Measurements from ENCODE around the gene COL6A2. TPM values are rescaled to one million over a fixed set of nuclear protein-coding genes. Genes with fewer than 3 reads are reported as not detected.

COL6A2 gene
- total RNA-seq, 1 experiment from 2014 or later, result 129 TPM

- H2BK20ac ChIP-seq (ENCODE audit: low read depth, low read length, poor library complexity, severe bottlenecking), result no peak overlapping the region
- H4K91ac ChIP-seq (ENCODE audit: insufficient read length, low read depth, low read length), result no peak overlapping the region
- no peak overlapping the region for H2AFZ ChIP-seq (ENCODE audit: low read length)
- H4K20me1 ChIP-seq (ENCODE audit: control insufficient read depth, insufficient read depth, insufficient read length), result no peaks in the 10 kb centered on the region
- Mint-ChIP-seq H3K27ac (no peak overlapping the region), H3K4me3 (no peak overlapping the region), H3K36me3 (ENCODE audit: insufficient read depth in 1 of 3, low read depth in 3 of 3) (peaks cover 31 to 41% (median 34%) of the 10 kb centered on the region in 3 experiments), H3K27me3 (ENCODE audit: low read depth) (no peaks in the 10 kb centered on the region), H3K9me3 (peaks cover 15 to 32% of the 10 kb centered on the region in 2 experiments), H3K4me1 (no peaks in the 10 kb centered on the region)
- H3K4ac ChIP-seq (ENCODE audit: low read depth, low read length), result no peak overlapping the region
- H2BK120ac ChIP-seq (ENCODE audit: low read depth, low read length, poor library complexity, severe bottlenecking), result no peak overlapping the region
- H3K79me1 ChIP-seq (ENCODE audit: insufficient read depth, low read depth, low read length, poor library complexity, severe bottlenecking), result no peaks in the 10 kb centered on the region
- no peak for TF ChIP-seq CTCF (conservative IDR thresholded peaks at IDR 0.05)
- no peak overlapping the region for H3K23ac ChIP-seq (ENCODE audit: insufficient read length, low read depth, low read length)
- H2AK5ac ChIP-seq (ENCODE audit: insufficient read length, low read length), result no peak overlapping the region
- H3K18ac ChIP-seq (ENCODE audit: insufficient read length, low read depth, low read length), result no peak overlapping the region
- H3K9me3 ChIP-seq (ENCODE audit: control insufficient read depth, low read depth, low read length), result no peaks in the 10 kb centered on the region
- no peak overlapping the region for H3K4me2 ChIP-seq (ENCODE audit: insufficient read depth, insufficient read length, low read length)
- no peak for DNase-seq
- no peak overlapping the region for H3K14ac ChIP-seq (ENCODE audit: insufficient read depth, low read length)
- H3K9ac ChIP-seq (ENCODE audit: extremely low read depth, insufficient read length, low read length), result no peak overlapping the region
- no peaks in the 10 kb centered on the region for H3K4me1 ChIP-seq (ENCODE audit: insufficient read depth, low read length)
- H2BK12ac ChIP-seq (ENCODE audit: insufficient read length, low read depth, low read length), result no peak overlapping the region
- H3K27me3 ChIP-seq (ENCODE audit: insufficient read depth, low read length), result no peaks in the 10 kb centered on the region
- H2BK5ac ChIP-seq (ENCODE audit: insufficient read length, low read length), result no peak overlapping the region
- H2BK15ac ChIP-seq (ENCODE audit: low read depth, low read length), result no peak overlapping the region
- no peaks in the 10 kb centered on the region for H3K23me2 ChIP-seq (ENCODE audit: insufficient read length, low read depth, low read length, poor library complexity, severe bottlenecking)
- no CpG with 5 or more reads among the region's 4 CpGs for WGBS (ENCODE audit: extremely low coverage, insufficient read length, low lambda C conversion rate)
- no peak overlapping the region for H3T11ph ChIP-seq (ENCODE audit: low read length)
- no peak overlapping the region for H4K5ac ChIP-seq (ENCODE audit: insufficient read length, low read depth, low read length)
- no peaks in the 10 kb centered on the region for H3K79me2 ChIP-seq (ENCODE audit: insufficient read depth, low read length)
- H3K56ac ChIP-seq (ENCODE audit: insufficient read length, low read depth, low read length), result no peak overlapping the region
- no peak overlapping the region for H4K8ac ChIP-seq (replicated peaks; ENCODE audit: insufficient read length, low read depth, low read length)
- H3K27ac ChIP-seq (ENCODE audit: insufficient read length, low read depth, low read length), result no peak overlapping the region
Observed at GRCh38 chr21:46163380-46163779, 65.5 kb downstream of the COL6A2 start.

All from H9 (cell line).